ENCODE results near the gene ASB13.

GRCh38 chr10:5659702-5660528, 6.5 kb downstream of the ASB13 start:
- no peak for TF ChIP-seq EP300 (IDR thresholded peaks at IDR 0.05)
- no peak for TF ChIP-seq CTCF (IDR thresholded peaks at IDR 0.05)

All from sigmoid colon (tissue), 4 donors.